SW480 (cell line): ENCODE data around the gene COL9A2.

Experiments used
- DNase-seq: peaks from one replicate; pipeline ENCODE4 v3.0.0-alpha.2; 2016; ENCODE audit warnings: low spot score

COL9A2 gene

DNA sequence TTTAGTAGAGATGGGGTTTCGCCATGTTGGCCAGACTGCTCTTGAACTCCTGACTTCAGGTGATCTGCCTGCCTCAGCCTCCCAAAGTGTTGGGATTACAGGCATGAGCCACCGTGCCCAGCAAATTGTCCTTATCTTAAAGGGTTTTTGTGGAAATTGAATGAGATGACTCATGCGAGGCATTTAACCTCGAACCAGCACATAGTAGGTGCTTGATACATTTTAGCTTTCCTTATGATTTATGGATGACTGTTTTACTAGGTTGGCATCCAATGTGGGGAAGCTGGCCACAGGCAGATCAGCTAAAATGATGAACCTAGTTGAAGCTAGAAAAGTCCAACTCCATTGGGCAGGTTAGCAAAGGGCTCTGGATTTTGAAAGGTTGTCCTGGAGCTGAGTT is 1.4 kb upstream of the COL9A2 start:
- no peak for DNase-seq

DNA sequence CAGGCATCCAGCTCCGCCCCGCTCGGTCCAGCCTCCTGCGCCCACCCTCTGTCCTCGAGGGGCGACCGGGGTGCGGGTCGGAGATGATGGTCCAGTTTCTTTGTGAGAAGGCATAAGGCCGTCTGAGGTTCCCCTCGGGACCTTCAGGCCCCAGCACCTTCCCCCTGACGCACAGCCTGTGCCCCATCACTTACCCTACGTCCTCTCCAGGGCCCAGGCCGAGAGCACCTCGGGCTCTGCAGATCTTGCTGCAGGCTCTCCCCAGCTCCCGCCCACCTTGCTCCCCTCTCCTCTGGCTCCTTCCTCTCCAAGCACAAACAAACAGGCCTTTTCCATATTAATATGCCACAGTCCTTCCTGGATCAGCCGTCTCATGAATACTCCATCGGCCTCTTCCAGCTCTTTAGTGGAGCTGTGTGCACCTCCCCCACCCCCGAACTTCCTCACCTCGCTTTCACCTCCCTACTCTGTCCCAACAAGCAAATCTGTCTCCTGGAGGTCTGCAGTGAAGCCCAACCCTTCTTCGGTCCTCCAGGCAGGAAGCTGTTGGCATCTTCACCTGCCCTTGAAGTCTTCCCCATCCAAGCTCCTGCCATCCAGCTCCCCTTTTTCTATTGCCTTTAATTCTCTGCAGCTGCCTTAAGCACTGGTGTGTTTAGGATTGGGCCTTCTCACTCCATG is 448 bp upstream of the COL9A2 start:
- DNase-seq, result no peak

DNA sequence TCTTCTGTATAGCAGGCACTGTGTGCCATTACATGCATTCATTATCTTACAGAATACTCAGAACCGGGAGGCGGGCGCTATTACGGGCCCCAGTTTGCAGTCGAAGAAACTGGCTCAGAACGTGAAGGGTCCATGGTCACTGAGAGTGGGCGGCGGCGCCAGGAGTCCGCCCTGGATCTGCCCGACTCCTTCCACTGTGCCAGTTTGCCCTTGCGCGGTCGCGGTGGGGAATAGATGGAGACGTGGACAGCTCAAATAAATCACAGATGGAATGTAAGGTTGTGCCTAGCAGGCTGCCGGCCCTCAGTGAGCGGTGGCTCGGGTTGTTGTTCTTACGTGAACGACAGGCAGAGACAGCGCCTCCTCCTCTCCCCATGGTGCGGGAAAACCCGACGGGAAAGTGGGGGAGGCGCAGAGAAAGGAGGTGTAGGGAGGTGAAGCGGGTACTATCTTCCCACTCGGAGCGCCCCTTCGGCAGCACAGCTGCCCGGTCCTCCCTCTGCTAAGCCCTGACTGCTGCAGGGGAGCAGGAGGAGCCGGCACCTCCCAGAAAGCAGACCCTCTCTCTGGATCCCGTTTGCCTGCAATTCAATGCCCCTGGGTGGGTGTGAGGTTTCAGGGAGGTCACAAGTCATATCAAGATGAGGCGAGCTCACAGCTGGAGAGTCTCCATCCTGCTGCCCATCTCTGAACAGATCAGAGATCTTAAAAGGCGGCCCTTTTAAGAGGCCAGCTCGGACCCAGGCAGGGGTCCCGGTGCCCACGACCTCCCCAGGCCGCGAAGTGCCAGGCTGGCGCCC is 1.1 kb downstream of the COL9A2 start:
- no peak for DNase-seq

DNA sequence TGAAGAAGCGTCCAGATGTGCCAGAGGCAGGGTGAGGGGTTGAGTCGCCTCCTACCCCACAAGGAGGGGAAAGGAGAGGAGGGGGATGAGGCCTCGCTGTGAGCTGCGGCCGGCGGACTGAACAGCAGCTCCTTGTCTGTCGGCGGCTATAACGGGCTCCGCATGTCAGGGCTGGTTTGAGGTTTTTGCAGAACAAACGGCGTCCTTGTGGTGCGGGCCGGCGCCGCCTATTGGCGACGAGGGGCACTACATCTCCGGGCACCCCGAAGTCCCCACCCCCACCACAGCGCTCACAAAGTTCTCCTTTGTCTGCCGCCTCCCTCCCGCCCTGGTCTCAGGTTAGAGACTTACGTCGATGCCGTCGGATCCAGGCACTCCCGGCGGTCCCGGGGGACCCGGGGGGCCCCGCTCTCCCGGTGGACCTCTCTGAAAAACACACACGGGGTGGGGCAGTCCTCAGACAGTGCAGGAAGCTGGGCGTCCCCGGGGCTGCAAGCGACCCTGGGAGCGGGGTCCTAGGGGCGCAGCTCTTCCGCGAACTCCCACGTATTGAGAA is 1.8 kb downstream of the COL9A2 start:
- peak; percentile 74 for DNase-seq

DNA sequence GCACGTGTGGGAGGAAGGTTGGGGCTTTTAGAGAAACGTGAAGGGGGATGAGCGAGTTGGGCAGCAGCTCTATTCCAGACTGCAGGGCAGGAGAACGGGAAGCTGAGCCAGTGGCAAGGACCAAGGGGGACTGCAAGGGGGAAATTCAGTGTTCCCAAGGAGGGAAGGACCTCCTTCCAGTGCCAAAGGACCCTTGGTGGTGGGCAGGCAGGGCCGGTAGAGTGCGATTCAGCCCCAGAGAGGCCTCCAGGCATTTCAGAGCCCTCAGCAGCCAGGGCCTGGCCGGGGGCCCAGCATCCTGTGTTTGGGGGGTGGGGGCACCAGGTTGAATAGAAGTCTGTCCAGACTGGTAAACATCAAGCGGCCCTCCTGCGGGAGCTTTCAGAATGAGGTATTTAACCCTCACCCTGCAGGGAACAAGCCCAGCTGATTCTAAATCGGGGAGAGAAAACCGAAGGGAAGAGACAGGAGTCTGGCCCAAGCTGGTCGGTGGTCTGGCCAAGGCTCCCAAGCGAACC is 2.3 kb downstream of the COL9A2 start:
- DNase-seq, result no peak

DNA sequence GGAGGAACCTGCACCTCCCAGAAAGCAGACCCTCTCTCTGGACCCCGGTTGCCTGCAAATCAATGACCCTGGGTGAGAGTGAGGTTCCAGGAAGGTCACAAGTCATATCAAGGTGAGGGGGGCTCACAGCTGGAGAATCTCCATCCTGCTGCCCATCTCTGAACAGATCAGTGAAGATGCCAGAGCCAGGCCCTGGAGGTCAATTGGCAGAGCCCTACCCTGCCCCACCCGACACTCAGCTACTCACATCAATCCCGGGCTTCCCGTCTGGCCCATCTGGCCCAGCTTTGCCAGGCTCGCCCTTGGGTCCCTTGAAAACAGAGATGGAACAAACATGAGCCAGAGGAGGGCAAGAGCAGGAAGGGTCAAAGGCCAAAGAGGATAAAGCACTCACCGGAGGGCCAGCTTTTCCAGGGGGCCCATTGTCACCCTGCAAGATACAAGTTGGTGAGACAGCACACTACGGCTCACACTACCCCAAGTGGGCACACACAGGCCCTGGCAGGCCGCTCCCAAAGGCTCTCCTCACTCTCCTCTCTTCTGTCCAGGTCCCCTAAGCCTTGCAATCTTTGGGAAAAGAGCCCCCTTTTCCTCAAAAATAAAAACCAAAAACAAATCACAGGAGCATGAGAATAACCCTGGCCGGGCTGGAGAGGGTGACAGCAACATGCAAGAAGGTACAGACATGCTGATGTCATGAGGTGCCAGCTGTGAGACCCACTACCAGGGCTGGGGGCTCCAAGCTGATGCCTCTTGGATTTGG is 2.9 kb downstream of the COL9A2 start:
- no peak for DNase-seq

DNA sequence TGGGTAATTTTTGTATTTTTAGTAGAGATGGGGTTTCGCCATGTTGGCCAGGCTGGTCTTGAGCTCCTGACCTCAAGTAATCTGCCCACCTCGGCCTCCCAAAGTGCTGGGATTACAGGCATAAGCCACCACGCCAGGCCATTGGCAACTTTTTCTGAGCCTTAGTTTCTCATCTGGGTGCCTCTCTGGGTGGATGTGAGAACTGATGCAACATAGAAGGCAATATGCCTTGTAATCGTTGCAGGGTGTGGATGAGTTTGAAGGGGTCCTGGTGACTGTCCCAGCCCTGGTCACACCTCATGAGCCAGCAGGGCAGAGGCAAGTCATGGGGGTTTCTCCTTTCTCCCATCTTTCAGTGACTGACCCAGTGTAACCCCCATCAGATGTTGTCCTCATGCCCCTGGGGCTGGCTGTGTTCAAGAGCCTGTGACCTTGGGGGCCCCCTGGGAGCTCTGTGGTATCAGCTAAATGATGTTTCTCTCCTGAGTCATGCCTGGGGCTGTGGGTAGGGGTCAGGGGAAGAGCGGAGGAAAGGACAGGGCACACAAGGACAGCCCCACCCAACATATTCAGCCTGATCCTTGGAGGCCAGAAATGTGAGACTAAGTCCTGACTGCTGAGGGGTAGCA is 3.6 kb downstream of the COL9A2 start:
- DNase-seq, result no peak

DNA sequence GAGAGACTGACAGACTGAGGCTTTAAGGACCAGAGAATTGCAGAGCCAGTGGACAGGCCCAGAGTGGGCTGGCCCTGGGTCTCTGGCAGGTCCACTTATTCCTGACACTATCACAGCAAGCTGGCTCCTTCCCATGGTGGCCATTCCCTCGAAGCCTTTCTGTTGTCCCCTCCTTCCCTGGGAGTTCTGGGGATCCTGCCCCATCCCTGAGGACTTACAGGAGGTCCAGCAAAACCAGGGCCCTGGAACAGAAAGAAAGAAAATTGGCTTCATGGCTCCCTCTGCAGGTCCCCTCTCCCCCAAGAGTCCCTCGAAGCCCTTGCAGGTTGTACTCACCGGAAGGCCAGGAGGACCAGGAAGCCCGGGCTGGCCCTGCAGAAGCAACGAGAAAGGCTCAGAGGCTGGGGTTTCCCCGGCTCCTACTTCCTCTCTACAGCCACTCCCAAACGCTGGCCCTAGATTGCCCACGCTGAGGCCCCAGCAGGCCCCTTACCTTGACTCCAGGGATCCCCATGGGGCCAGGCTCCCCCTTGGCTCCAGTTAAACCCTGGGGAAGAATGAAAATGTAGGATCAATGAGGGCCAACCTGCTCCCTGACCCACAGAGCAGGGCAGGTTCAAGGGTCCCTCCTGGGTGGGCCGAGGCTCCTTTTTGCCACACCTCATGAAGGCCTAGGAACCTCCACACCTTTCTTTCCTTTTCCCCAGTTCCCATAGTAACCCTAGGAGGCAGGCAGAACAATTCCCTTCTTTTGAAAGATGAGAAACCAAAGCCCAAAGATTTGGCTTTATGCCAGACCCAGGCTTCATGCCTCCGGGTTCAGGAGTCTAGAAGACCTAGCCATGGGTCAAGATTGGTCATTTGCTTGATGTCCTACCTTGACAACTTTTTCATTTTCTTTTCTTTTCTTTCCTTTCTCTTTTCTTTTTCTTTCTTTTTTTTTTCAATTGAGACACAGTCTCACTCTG is 4.6 kb downstream of the COL9A2 start:
- DNase-seq, result no peak

DNA sequence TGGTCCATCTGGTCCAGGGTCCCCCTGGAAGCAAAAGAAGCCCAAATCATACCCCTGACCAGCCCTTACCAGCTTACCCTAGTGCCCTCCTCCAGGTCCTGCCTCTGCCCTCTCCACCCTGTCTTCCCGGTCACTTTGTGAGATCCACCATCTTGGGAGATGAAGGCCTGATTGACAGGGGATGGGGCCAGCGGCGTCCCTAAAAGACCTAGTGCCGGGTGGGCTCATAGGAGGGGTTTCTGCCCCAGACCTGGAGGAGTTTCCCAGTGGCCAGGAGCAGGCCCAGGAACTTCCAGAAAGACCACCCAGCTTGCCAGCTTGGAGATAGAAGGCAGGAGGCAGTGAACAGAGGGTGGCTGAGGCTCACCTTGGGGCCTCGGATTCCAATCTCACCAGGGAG is 5.4 kb downstream of the COL9A2 start:
- no peak for DNase-seq

DNA sequence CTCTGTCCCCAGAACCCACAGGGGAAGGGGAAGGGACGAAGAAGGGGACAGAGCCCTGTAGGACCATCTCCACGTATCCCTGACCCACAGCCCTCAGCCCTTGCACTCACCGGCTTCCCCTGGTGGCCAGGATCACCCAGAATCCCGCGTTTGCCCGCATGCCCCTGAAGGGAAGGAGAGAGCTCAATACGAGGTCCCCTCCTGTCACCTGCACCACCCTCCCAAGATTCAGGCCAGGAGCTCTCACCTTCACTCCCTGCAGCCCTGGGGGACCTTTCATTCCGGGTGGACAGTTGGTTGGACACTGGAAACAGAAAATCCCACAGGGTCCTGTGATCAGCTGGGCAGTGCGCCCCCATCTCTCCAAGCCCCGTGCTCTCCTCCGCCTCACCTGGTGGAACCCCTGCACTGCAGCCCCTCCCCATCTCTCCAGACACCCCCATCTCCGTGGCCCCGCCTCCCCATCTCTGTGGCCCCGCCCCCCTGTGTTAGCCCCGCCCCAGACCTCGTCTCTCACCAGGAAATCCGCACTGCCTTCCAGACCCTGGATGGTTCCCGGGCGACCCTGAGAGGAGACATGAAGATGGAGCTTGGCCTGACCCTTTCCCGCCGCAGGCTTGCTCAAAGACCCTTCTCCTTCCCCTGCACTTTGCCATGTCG is 6.0 kb downstream of the COL9A2 start:
- no peak for DNase-seq

DNA sequence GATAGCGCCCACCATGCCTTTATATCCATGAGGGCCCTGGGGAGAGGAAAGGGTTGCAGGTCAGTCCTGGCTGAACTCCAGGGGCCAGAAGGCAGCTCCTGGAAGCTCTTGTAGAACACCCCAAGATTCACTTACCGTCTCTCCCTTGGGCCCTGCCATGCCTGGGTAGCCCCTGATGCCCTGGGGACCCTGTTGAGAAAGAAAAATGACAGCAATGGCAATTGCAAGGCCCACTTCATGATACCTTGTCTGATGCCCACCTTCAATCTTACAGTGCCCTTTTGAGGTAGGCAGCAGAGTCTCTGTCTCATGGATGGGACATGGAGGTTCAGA is 7.0 kb downstream of the COL9A2 start:
- no peak for DNase-seq

DNA sequence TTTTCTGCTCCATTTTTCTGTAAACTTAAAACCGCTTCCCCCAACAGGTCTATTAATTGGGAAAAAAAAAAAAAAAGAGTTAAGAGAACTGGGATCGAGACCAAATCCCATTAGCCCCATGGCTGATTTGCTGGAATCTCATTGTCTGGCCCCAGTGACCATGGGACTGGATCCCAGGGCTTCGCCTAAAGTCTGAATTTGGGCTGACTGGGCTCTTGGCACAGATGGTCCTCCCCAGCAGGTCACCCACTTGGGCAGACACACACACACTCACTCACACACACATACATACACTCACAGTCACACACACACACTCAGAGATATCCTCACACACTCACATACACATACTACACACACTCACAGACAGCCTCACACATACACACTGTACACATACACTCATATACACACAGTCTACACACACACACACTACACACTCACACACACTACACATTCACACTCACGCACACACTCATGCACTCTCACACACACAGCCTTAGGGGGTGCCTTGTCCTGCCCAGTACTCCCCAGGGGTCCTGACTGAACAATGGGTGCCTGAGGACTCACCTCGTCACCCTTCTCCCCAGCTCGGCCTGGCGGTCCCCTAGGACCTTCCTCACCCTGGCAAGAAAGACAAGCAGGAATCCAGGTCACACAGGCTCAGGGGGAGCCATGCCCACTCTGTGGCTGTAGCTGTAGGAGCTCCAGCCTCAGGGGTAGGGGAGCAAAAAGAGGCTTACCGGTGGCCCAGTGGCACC is 7.5 kb downstream of the COL9A2 start:
- no peak for DNase-seq

DNA sequence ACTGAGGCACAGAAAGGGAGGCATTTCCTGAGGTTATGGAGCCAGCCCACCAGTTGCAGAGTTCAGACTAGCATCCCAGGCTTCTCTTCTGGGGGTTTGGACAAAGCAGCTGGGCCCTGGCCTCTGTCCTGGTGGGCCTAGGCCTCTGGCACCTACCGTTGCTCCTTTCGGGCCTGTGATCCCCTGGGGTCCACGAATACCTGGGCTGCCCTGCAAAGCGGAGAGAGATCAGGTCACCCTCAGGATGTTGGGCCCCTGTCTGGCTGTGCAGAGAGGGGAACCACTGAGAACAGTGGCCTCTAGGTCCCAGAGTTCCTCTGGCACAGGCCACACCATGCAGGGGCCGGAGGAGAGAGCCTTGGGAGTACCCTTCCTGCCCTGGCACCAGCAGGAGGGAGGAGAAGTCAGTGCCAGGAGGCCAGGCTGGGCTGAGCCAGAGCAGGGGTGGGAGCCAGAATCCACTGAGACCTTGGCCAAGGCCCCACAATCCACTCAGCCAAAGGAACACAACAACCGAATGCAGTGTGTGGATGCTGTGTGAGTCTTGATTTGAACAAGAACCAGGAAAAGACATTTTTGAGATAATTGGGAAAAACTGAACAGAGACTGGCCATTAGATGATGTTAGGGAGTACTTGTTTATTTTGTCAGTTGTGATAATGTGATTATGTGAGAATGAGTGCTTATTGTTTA is 8.9 kb downstream of the COL9A2 start:
- no peak for DNase-seq

DNA sequence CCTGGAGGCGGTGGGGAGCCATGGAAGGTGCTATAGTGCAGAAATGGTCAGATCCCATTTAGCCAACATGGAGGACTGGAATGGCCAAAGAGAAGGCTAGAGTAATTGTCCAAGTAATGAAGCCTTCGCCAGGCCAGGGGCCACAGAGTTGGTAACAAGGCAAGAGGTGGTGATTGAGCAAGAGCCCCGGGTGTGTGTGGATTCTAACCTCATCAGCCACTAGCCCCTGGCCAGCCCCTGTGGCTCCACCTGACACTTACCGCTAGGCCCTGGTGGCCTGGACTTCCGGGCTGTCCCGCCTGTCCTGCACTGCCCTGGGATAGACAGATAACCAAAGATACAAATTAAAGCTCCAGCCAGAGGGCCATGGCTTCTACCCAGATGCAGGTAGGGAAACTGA is 9.9 kb downstream of the COL9A2 start:
- no peak for DNase-seq

DNA sequence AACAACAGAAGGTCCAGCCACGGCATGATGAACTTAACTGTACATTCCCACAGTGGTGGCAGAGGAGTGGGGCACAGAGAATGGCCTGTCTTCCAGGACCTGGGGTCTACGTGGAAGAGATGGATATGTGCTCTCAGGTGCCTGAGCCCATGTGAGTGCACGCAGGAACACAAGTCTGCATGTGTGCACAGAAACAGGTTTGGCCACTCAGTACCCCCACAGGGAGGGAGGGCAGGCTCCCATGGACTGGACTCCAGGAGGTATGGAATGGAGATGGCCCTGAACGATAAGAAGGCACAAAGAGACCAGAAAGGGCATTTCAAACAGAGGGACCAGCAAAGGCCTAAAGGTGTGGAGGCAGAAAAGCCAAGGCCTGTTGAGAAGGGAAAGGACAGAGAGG is 10.8 kb downstream of the COL9A2 start:
- DNase-seq, result no peak

DNA sequence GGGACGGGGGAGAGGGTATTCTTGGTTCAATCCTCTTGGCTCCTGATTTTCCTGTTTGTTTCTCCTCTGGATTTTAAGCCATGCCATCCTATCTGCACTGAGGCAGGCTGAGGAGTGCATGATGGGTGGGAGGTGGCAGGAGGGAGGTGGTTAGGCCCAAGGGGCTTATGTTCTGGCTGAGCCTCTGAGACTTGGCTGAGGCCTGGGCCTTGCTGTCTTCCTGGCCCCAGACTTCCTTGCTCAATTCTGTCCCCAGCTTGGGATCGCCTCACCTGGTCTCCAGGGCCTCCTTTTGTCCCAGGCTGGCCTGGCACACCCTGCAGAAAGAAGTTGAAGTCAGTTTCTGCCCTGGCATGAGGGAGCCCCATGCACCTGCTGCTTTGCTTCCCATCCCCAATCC is 11.2 kb downstream of the COL9A2 start:
- DNase-seq, result no peak

DNA sequence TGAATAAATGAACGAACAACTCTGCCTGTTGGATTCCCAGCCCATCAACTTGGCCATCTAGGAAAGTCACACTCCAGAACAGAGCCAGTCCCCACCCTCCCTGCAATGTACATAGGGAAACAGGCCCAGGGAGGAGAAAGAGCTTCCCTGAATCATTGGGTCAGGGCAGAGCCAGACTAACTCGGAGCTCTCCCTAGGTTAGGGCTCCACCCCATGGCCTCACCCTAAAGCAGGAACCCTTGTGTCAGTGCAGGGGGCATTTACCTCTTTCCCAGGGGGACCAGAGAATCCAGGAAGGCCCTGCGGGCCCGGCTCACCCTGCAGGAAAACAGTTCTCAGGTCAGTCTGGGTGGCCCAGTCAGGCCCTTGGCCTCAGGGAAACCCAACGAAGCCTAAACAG is 11.6 kb downstream of the COL9A2 start:
- DNase-seq, result no peak

DNA sequence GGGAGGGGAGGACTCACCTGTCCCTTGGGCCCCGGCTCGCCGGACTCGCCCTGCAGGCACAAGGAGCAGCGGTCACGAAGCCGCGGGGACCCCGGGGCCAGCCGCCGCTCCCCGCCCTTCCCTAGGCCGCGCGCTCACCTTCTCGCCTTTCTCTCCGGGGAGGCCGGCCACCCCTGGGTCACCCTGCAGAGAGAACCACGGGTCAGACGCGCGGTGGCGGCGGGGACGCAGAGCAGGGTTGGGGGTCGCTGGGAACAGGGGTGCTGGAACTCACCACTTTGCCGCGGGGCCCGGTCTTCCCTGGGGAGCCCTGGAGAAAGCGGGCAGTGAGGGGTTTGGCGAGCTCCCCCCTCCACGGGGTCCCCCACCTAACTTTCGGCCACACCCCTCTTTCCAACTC is 13.3 kb downstream of the COL9A2 start:
- no peak for DNase-seq
